LNCaP clone FGC (cell line): ENCODE data around the gene SLC25A38.

Experiments used
- DNase-seq: peaks from one replicate; pipeline ENCODE4 v3.0.0-alpha.2; 2011; ENCODE audit warnings: low read depth
- H3K4me3 ChIP-seq: 2 replicates; pipeline ENCODE4 v1.5.1; 2011; ENCODE audit warnings: mild to moderate bottlenecking, low read depth, low read length, control low read depth
- TF ChIP-seq, protein P1 (sequence below): IDR thresholded peaks from 2 replicates; pipeline ENCODE4 v1.5.1; 2012; ENCODE audit warnings: mild to moderate bottlenecking; ENCODE audit not compliant: control insufficient read depth, insufficient read depth; ENCODE audit errors: extremely low read depth

The SLC25A38 gene

DNA sequence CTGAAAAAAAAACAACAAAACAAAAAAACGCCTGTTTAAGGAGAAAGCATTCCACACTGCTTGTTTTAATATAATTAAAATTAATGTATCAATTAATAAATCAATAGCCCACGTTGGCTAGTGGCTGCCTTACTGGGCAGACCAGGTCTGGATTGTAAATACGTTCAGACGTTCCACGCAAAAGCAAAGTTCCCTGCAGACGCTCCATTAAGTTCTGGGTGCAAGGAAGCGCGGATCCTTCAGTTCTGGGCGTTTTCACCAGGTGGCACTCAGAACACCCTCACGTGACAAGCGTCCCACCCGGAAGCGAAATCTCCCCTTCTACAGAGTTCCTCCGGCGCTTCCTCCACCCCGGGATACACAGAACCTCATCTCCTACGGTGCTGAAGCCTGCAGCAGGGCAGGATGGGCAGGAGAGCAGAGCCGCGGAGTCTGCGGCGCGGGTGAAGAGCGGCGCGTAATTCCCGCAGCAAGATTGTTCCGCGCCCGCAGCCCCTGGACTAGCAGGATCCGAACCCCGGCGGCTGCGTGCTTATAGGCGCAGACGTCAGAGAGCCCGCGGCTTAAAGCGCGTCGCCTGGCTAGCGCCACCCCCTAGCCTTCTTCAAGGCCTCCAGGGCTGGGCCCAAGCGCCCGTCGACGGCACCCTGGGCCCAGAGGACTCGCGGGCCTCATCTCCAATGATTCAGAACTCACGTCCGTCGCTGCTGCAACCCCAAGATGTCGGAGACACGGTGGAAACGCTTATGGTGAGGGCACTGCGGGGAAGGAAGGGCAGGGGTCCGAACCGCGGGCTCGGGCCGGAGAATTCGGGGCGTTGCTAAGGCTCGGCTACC is at the start of gene SLC25A38:
Gene SLC25A38 (plus strand): TSS at position 326 of the 836 bp plus-strand sequence. CDS start 355 bp downstream, at position 681.
- TF ChIP-seq, protein P1, sequence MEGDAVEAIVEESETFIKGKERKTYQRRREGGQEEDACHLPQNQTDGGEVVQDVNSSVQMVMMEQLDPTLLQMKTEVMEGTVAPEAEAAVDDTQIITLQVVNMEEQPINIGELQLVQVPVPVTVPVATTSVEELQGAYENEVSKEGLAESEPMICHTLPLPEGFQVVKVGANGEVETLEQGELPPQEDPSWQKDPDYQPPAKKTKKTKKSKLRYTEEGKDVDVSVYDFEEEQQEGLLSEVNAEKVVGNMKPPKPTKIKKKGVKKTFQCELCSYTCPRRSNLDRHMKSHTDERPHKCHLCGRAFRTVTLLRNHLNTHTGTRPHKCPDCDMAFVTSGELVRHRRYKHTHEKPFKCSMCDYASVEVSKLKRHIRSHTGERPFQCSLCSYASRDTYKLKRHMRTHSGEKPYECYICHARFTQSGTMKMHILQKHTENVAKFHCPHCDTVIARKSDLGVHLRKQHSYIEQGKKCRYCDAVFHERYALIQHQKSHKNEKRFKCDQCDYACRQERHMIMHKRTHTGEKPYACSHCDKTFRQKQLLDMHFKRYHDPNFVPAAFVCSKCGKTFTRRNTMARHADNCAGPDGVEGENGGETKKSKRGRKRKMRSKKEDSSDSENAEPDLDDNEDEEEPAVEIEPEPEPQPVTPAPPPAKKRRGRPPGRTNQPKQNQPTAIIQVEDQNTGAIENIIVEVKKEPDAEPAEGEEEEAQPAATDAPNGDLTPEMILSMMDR = peak; percentile 32; the same call in 1 of the 2 replicates
- H3K4me3 ChIP-seq = peak within 1 kb of the TSS; percentile 87
- peak; percentile 82 for DNase-seq

- TF ChIP-seq, protein P1 = no peak
- no peak for DNase-seq
- H3K4me3 ChIP-seq = no peak overlapping the region
Measured at GRCh38 chr3:39333607-39334006, 49.6 kb upstream of the SLC25A38 start.

DNA sequence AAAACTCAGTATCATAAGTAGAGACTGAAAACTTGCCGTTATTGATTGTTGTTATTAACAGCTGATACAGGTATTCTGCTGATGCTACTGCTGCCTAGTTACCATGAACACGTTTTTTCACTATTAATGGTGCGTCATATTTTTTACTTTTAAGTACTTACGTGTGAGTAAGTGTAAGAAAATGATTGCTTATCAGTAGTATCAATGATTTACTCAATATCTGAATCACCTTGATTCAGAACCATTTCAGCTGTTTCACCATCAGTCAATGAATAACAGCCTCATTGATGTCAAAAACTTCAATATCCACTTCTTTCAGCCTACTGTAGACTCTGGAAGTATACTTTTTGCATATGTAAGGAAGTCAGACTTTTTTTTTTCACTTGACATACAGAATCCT is 49.0 kb upstream of the SLC25A38 start:
- no peak overlapping the region for H3K4me3 ChIP-seq
- no peak for DNase-seq
- TF ChIP-seq, protein P1 = no peak

DNA sequence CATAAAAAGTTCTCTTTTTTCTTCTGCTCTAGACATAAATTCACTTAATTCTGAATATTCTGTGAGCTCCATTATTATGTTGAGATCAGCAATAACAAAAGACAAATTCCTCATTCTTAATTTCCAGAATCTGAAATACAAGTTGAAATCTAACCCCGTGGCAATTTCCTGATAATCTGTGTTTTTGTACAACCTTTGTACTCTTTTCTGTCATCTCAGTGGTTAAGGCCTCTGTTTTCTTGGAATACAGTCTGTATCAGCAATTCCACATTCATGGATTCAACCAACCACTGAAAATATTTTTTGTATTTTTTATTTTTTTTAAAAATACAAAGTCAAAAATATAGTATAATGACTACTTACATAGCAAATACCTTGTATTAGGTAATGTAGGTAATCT is 45.0 kb upstream of the SLC25A38 start:
- H3K4me3 ChIP-seq = no peak overlapping the region
- DNase-seq = no peak
- TF ChIP-seq, protein P1 = no peak

DNA sequence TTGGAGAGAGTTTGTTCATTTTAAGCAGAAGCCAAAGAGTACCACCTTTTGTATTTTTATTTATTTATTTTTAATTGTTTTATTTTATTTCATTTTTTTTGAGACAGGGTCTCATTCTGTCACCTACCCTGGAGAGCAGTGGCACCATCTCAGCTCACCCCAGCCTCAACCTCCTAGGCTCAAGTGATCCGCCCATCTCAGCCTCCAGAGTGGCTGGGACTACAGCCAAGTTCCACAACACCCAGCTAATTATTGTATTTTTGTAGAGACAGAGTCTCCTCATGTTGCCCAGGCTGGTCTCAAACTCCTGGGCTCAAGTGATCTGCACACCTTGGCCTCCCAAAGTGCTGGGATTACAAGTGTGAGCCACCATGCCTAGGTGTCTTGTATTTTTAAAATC is 44.1 kb upstream of the SLC25A38 start:
- no peak for DNase-seq
- no peak overlapping the region for H3K4me3 ChIP-seq
- TF ChIP-seq, protein P1 = no peak

- no peak for DNase-seq
- TF ChIP-seq, protein P1 = no peak
- H3K4me3 ChIP-seq = no peak overlapping the region
Measured at GRCh38 chr3:39343076-39343717, 40.0 kb upstream of the SLC25A38 start.
